ENCODE measurements around the gene SOX6.

- TF ChIP-seq, protein P1, sequence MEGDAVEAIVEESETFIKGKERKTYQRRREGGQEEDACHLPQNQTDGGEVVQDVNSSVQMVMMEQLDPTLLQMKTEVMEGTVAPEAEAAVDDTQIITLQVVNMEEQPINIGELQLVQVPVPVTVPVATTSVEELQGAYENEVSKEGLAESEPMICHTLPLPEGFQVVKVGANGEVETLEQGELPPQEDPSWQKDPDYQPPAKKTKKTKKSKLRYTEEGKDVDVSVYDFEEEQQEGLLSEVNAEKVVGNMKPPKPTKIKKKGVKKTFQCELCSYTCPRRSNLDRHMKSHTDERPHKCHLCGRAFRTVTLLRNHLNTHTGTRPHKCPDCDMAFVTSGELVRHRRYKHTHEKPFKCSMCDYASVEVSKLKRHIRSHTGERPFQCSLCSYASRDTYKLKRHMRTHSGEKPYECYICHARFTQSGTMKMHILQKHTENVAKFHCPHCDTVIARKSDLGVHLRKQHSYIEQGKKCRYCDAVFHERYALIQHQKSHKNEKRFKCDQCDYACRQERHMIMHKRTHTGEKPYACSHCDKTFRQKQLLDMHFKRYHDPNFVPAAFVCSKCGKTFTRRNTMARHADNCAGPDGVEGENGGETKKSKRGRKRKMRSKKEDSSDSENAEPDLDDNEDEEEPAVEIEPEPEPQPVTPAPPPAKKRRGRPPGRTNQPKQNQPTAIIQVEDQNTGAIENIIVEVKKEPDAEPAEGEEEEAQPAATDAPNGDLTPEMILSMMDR (IDR thresholded peaks at IDR 0.05) = no peak
- TF ChIP-seq POLR2AphosphoS5 (IDR thresholded peaks at IDR 0.05; ENCODE audit: low read depth, low read length) = no peak
- TF ChIP-seq, protein P2, sequence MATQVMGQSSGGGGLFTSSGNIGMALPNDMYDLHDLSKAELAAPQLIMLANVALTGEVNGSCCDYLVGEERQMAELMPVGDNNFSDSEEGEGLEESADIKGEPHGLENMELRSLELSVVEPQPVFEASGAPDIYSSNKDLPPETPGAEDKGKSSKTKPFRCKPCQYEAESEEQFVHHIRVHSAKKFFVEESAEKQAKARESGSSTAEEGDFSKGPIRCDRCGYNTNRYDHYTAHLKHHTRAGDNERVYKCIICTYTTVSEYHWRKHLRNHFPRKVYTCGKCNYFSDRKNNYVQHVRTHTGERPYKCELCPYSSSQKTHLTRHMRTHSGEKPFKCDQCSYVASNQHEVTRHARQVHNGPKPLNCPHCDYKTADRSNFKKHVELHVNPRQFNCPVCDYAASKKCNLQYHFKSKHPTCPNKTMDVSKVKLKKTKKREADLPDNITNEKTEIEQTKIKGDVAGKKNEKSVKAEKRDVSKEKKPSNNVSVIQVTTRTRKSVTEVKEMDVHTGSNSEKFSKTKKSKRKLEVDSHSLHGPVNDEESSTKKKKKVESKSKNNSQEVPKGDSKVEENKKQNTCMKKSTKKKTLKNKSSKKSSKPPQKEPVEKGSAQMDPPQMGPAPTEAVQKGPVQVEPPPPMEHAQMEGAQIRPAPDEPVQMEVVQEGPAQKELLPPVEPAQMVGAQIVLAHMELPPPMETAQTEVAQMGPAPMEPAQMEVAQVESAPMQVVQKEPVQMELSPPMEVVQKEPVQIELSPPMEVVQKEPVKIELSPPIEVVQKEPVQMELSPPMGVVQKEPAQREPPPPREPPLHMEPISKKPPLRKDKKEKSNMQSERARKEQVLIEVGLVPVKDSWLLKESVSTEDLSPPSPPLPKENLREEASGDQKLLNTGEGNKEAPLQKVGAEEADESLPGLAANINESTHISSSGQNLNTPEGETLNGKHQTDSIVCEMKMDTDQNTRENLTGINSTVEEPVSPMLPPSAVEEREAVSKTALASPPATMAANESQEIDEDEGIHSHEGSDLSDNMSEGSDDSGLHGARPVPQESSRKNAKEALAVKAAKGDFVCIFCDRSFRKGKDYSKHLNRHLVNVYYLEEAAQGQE (IDR thresholded peaks at IDR 0.05; ENCODE audit: insufficient read depth in 1 of 2, low read depth in 2 of 2, low read length in 1 of 2) = no peak
- no peak for TF ChIP-seq SIN3A (IDR thresholded peaks at IDR 0.05; ENCODE audit: borderline replicate concordance, insufficient read depth, low read depth, low read length)
These were observed 412.7 kb downstream of the SOX6 start for GRCh38 chr11:15943418-15944197.
